ENCODE measurements around the gene F11.

- TF ChIP-seq POLR2AphosphoS5 (IDR thresholded peaks at IDR 0.05; ENCODE audit: insufficient read depth, low read depth, low read length) (no peak), CTCF (IDR thresholded peaks at IDR 0.05; ENCODE audit: extremely low read depth in 1 of 2, insufficient read depth in 1 of 2, low read depth in 1 of 2, low read length in 2 of 2) (no peak), POLR2A (IDR thresholded peaks at IDR 0.05; ENCODE audit: low read depth, low read length) (no peak), MAX (IDR thresholded peaks at IDR 0.05; ENCODE audit: insufficient read depth, insufficient read length) (no peak), EZH2 (IDR thresholded peaks at IDR 0.05; ENCODE audit: borderline replicate concordance, low read depth, low read length, severe bottlenecking) (no peak), JUN (IDR thresholded peaks at IDR 0.05; ENCODE audit: borderline replicate concordance, insufficient read depth, insufficient read length, low read depth) (no peak), FOS (IDR thresholded peaks at IDR 0.05; ENCODE audit: borderline replicate concordance, insufficient read depth, low read length) (no peak)
These were observed 52.5 kb downstream of the F11 start for GRCh38 chr4:186318481-186318880.
